Measurements from ENCODE around the gene ZNF425.

Gene ZNF425

GRCh38 chr7:149154056-149154455 is 27.9 kb upstream of the ZNF425 start:
- no peak for ATAC-seq
- no peak for TF ChIP-seq ESRRG (CRISPR knock-in tag; IDR thresholded peaks at IDR 0.05)
- TF ChIP-seq ZFP30 (CRISPR knock-in tag; IDR thresholded peaks at IDR 0.05): no peak
- TF ChIP-seq SNAI2 (CRISPR knock-in tag; IDR thresholded peaks at IDR 0.05): no peak
- TF ChIP-seq ZNF8 (CRISPR knock-in tag; IDR thresholded peaks at IDR 0.05): no peak
- TF ChIP-seq ZC3H10 (CRISPR knock-in tag; IDR thresholded peaks at IDR 0.05): no peak
- TF ChIP-seq RARB (CRISPR knock-in tag; IDR thresholded peaks at IDR 0.05): no peak
- TF ChIP-seq CSRNP3 (CRISPR knock-in tag; IDR thresholded peaks at IDR 0.05): no peak
- no peak for TF ChIP-seq ISL1 (CRISPR knock-in tag; IDR thresholded peaks at IDR 0.05)
- no peak for TF ChIP-seq TCF4 (CRISPR knock-in tag; IDR thresholded peaks at IDR 0.05; ENCODE audit: borderline replicate concordance)
- no peak for TF ChIP-seq GLIS3 (CRISPR knock-in tag; IDR thresholded peaks at IDR 0.05)
- no peak for TF ChIP-seq BACH2 (CRISPR knock-in tag; IDR thresholded peaks at IDR 0.05; ENCODE audit: borderline replicate concordance)

DNA sequence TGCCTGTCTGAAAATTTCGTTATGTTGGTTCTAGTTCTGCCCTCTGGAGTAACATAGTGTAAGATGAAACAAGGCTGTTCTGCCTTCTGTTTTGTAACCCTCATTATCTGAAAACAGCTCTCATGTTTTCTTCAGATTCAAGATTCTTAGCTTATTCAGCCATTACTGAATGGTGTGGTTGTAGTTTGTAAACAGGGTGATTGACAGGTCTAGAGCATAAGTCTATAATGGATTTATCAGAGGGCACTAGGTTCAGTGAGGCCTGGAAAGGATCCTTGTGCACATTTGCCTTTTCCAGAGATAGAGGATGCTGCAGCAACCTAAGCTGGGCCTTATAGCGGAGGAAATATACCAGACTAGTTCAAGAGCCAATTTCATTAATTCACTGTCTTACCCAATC is 27.2 kb upstream of the ZNF425 start:
- ATAC-seq: no peak
- TF ChIP-seq BACH2 (CRISPR knock-in tag; IDR thresholded peaks at IDR 0.05; ENCODE audit: borderline replicate concordance) (no peak), RARB (CRISPR knock-in tag; IDR thresholded peaks at IDR 0.05) (no peak), GLIS3 (CRISPR knock-in tag; IDR thresholded peaks at IDR 0.05) (no peak), ZNF70 (CRISPR knock-in tag; IDR thresholded peaks at IDR 0.05) (no peak), ZNF565 (CRISPR knock-in tag; conservative IDR thresholded peaks at IDR 0.05; ENCODE audit: low read depth) (no peak), ZC3H10 (CRISPR knock-in tag; IDR thresholded peaks at IDR 0.05) (no peak), ZFP30 (CRISPR knock-in tag; IDR thresholded peaks at IDR 0.05) (no peak), CSRNP3 (CRISPR knock-in tag; IDR thresholded peaks at IDR 0.05) (no peak), SNAI2 (CRISPR knock-in tag; IDR thresholded peaks at IDR 0.05) (no peak), TSHZ2 (CRISPR knock-in tag; IDR thresholded peaks at IDR 0.05) (no peak), ZNF8 (CRISPR knock-in tag; IDR thresholded peaks at IDR 0.05) (no peak), PPARA (CRISPR knock-in tag; IDR thresholded peaks at IDR 0.05; ENCODE audit: borderline replicate concordance) (no peak), CSDC2 (CRISPR knock-in tag; IDR thresholded peaks at IDR 0.05) (no peak), TOX (CRISPR knock-in tag; IDR thresholded peaks at IDR 0.05; ENCODE audit: borderline replicate concordance) (no peak), ARNTL (CRISPR knock-in tag; IDR thresholded peaks at IDR 0.05; ENCODE audit: borderline replicate concordance, low read depth) (no peak), TCF4 (CRISPR knock-in tag; IDR thresholded peaks at IDR 0.05; ENCODE audit: borderline replicate concordance) (no peak), ZFP3 (CRISPR knock-in tag; IDR thresholded peaks at IDR 0.05) (no peak), OSR1 (CRISPR knock-in tag; IDR thresholded peaks at IDR 0.05) (no peak), ISL1 (CRISPR knock-in tag; IDR thresholded peaks at IDR 0.05) (no peak)
- TF ChIP-seq, protein P1, sequence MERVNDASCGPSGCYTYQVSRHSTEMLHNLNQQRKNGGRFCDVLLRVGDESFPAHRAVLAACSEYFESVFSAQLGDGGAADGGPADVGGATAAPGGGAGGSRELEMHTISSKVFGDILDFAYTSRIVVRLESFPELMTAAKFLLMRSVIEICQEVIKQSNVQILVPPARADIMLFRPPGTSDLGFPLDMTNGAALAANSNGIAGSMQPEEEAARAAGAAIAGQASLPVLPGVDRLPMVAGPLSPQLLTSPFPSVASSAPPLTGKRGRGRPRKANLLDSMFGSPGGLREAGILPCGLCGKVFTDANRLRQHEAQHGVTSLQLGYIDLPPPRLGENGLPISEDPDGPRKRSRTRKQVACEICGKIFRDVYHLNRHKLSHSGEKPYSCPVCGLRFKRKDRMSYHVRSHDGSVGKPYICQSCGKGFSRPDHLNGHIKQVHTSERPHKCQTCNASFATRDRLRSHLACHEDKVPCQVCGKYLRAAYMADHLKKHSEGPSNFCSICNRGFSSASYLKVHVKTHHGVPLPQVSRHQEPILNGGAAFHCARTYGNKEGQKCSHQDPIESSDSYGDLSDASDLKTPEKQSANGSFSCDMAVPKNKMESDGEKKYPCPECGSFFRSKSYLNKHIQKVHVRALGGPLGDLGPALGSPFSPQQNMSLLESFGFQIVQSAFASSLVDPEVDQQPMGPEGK (CRISPR knock-in tag; IDR thresholded peaks at IDR 0.05; ENCODE audit: borderline replicate concordance): no peak

DNA sequence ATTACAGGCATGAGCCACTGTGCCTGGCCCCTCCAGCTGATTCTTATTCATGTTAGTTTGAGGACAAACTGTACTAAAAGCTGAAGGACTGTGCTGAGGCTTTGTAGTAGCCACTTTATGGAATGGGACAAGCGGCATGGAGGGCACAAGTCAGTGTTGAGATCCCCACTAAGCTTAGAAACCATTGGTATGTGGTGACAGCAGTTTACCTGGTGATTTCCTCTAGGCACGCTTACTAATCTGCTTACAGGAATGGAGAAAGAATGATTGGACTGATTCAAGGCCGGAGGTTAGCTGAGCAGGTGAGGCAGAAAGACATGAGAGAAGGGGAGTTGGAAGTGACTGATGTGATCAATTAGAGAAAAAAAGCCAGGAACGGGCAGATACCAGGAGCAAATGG is 24.9 kb upstream of the ZNF425 start:
- no peak for ATAC-seq
- no peak for TF ChIP-seq OSR1 (CRISPR knock-in tag; IDR thresholded peaks at IDR 0.05)
- no peak for TF ChIP-seq ZC3H10 (CRISPR knock-in tag; IDR thresholded peaks at IDR 0.05)
- TF ChIP-seq ZFP30 (CRISPR knock-in tag; IDR thresholded peaks at IDR 0.05): no peak
- TF ChIP-seq ARNTL (CRISPR knock-in tag; IDR thresholded peaks at IDR 0.05; ENCODE audit: borderline replicate concordance, low read depth): no peak
- no peak for TF ChIP-seq TCF4 (CRISPR knock-in tag; IDR thresholded peaks at IDR 0.05; ENCODE audit: borderline replicate concordance)
- no peak for TF ChIP-seq ZNF8 (CRISPR knock-in tag; IDR thresholded peaks at IDR 0.05)
- no peak for TF ChIP-seq BACH2 (CRISPR knock-in tag; IDR thresholded peaks at IDR 0.05; ENCODE audit: borderline replicate concordance)
- no peak for TF ChIP-seq PPARA (CRISPR knock-in tag; IDR thresholded peaks at IDR 0.05; ENCODE audit: borderline replicate concordance)
- TF ChIP-seq, protein P2, sequence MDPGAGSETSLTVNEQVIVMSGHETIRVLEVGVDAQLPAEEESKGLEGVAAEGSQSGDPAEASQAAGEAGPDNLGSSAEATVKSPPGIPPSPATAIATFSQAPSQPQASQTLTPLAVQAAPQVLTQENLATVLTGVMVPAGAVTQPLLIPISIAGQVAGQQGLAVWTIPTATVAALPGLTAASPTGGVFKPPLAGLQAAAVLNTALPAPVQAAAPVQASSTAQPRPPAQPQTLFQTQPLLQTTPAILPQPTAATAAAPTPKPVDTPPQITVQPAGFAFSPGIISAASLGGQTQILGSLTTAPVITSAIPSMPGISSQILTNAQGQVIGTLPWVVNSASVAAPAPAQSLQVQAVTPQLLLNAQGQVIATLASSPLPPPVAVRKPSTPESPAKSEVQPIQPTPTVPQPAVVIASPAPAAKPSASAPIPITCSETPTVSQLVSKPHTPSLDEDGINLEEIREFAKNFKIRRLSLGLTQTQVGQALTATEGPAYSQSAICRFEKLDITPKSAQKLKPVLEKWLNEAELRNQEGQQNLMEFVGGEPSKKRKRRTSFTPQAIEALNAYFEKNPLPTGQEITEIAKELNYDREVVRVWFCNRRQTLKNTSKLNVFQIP (CRISPR knock-in tag; IDR thresholded peaks at IDR 0.05; ENCODE audit: borderline replicate concordance, low read depth): no peak
- TF ChIP-seq CREB5 (CRISPR knock-in tag; IDR thresholded peaks at IDR 0.05; ENCODE audit: low read depth): no peak
- no peak for TF ChIP-seq TOX (CRISPR knock-in tag; IDR thresholded peaks at IDR 0.05; ENCODE audit: borderline replicate concordance)
- no peak for TF ChIP-seq TSHZ2 (CRISPR knock-in tag; IDR thresholded peaks at IDR 0.05)

All from SK-N-SH treated with all-trans-retinoic acid at 6 μM for 48 hours (cell line).